ENCODE results near the gene TBC1D10B.
"Not testable (repeated sequence)": the region's sequence is repeated elsewhere in the genome, so short reads cannot be mapped to it uniquely, and the experiment has no call there.

The TBC1D10B gene

DNA sequence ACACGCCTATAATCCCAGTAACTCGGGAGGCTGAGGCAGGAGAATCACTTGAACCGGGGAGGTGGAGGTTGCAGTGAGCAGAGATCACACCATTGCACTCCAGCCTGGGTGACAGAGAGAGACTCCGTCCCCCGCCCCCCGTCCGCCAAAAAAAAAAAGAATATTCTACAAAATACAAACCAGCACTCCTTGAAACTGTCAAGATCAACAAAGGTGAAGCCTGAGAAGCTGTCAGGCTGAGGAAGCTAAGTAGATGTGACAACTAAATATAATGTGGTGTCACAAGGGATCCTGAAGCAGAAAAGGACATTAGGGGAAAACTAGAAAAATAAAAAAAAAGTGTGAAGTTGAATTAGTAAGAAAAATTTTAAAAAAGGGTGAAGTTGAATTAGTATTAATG lies 21.4 kb downstream of the TBC1D10B start:
- H3K27me3 ChIP-seq (ENCODE audit: low read depth, low read length), result no peaks in the 10 kb centered on the region
- no peak overlapping the region for H3K4me2 ChIP-seq (ENCODE audit: low read length)
- H2AFZ ChIP-seq (ENCODE audit: low read depth, low read length), result no peak overlapping the region
- H3K4me1 ChIP-seq (ENCODE audit: low read length), result peaks cover 12% of the 10 kb centered on the region
- no peak overlapping the region for H3K27ac ChIP-seq (ENCODE audit: low read length)
- TF ChIP-seq EZH2phosphoT487 (IDR thresholded peaks at IDR 0.05; ENCODE audit: low read depth), result no peak
- TF ChIP-seq, protein P1, sequence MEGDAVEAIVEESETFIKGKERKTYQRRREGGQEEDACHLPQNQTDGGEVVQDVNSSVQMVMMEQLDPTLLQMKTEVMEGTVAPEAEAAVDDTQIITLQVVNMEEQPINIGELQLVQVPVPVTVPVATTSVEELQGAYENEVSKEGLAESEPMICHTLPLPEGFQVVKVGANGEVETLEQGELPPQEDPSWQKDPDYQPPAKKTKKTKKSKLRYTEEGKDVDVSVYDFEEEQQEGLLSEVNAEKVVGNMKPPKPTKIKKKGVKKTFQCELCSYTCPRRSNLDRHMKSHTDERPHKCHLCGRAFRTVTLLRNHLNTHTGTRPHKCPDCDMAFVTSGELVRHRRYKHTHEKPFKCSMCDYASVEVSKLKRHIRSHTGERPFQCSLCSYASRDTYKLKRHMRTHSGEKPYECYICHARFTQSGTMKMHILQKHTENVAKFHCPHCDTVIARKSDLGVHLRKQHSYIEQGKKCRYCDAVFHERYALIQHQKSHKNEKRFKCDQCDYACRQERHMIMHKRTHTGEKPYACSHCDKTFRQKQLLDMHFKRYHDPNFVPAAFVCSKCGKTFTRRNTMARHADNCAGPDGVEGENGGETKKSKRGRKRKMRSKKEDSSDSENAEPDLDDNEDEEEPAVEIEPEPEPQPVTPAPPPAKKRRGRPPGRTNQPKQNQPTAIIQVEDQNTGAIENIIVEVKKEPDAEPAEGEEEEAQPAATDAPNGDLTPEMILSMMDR (IDR thresholded peaks at IDR 0.05; ENCODE audit: low read depth, low read length), result no peak
- H3K9me3 ChIP-seq (ENCODE audit: insufficient read depth, low read length), result no peaks in the 10 kb centered on the region
- H3K4me3 ChIP-seq (ENCODE audit: low read length), result no peak overlapping the region
- no peak overlapping the region for H3K9ac ChIP-seq (ENCODE audit: low read length)
- no peaks in the 10 kb centered on the region for H4K20me1 ChIP-seq (ENCODE audit: insufficient read depth, low read length)
- peaks cover 5% of the 10 kb centered on the region for H3K79me2 ChIP-seq (ENCODE audit: low read length)
- peaks cover 26% of the 10 kb centered on the region for H3K36me3 ChIP-seq (replicated peaks; ENCODE audit: low read depth, low read length)

DNA sequence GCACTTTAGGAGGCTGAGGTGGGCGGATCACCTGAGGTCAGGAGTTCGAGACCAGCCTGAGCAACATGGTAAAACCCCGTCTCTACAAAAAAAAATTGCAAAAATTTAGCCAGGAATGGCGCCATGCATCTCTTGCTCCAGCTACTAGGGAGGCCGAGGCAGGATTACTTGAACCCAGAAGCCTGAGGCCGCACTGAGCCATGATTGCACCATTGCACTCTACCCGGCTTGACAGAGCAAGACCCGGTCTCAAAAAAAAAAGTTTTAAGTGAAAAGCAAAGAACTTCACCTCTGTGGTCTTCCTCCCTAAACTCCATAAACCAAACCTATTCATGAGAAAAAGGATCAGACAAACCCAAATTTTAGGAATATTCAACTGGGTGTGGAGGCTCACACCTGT lies 22.2 kb downstream of the TBC1D10B start:
- Histone ChIP-seq H3K9me3 (ENCODE audit: insufficient read depth, low read length) (no peaks in the 10 kb centered on the region), H3K27ac (ENCODE audit: low read length) (no peak overlapping the region), H3K4me3 (ENCODE audit: low read length) (no peak overlapping the region), H3K4me1 (ENCODE audit: low read length) (peaks cover 10% of the 10 kb centered on the region), H3K36me3 (replicated peaks; ENCODE audit: low read depth, low read length) (peaks cover 26% of the 10 kb centered on the region), H3K27me3 (ENCODE audit: low read depth, low read length) (no peaks in the 10 kb centered on the region), H3K79me2 (ENCODE audit: low read length) (no peaks in the 10 kb centered on the region), H3K4me2 (ENCODE audit: low read length) (no peak overlapping the region), H2AFZ (ENCODE audit: low read depth, low read length) (no peak overlapping the region), H4K20me1 (ENCODE audit: insufficient read depth, low read length) (no peaks in the 10 kb centered on the region), H3K9ac (ENCODE audit: low read length) (no peak overlapping the region)
- TF ChIP-seq, protein P1 (IDR thresholded peaks at IDR 0.05; ENCODE audit: low read depth, low read length), result no peak
- TF ChIP-seq EZH2phosphoT487 (IDR thresholded peaks at IDR 0.05; ENCODE audit: low read depth), result no peak

DNA sequence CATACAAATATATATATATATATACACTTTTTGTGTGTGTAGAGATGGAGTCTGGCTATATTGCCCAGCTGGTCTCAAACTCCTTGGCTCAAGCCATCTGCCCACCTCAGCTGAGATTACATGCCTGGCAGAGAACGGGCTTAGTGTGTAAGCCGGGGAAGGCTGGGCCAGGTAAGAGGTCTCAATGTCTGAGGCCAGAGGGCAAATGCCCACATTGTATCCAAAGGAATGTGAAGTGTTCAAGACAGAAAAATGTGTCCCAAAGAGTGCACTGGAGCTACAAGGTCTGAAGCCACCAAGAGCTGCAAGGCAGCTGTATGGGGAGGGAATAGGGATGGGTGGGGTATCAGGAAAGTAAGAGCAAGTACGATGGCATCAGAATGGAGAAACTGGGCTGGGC lies 24.0 kb downstream of the TBC1D10B start:
- no peaks in the 10 kb centered on the region for H3K79me2 ChIP-seq (ENCODE audit: low read length)
- H2AFZ ChIP-seq (ENCODE audit: low read depth, low read length), result no peak overlapping the region
- no peak overlapping the region for H3K9ac ChIP-seq (ENCODE audit: low read length)
- no peaks in the 10 kb centered on the region for H4K20me1 ChIP-seq (ENCODE audit: insufficient read depth, low read length)
- H3K36me3 ChIP-seq (replicated peaks; ENCODE audit: low read depth, low read length), result peaks cover 9% of the 10 kb centered on the region
- H3K27me3 ChIP-seq (ENCODE audit: low read depth, low read length), result no peaks in the 10 kb centered on the region
- no peaks in the 10 kb centered on the region for H3K9me3 ChIP-seq (ENCODE audit: insufficient read depth, low read length)
- no peak overlapping the region for H3K4me3 ChIP-seq (ENCODE audit: low read length)
- TF ChIP-seq, protein P1 (IDR thresholded peaks at IDR 0.05; ENCODE audit: low read depth, low read length), result no peak
- TF ChIP-seq EZH2phosphoT487 (IDR thresholded peaks at IDR 0.05; ENCODE audit: low read depth), result no peak
- no peak overlapping the region for H3K27ac ChIP-seq (ENCODE audit: low read length)
- peaks cover 10% of the 10 kb centered on the region for H3K4me1 ChIP-seq (ENCODE audit: low read length)
- no peak overlapping the region for H3K4me2 ChIP-seq (ENCODE audit: low read length)

DNA sequence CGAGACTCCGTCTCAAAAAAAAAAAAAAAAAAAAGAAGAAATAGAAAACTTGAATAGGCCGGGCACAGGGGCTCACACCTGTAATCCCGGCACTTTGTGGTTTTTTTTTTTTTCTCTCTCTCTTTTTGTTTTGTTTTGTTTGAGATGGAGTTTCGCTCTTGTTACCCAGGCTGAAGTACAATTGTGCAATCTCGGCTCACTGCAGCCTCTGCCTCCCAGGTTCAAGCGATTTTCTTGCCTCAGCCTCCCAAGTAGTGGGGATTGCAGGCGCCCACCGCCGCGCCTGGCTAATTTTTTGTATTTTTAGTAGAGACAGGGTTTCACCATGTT lies 26.8 kb downstream of the TBC1D10B start:
- H3K27me3 ChIP-seq (ENCODE audit: low read depth, low read length); H3K9me3 ChIP-seq (ENCODE audit: insufficient read depth, low read length); H3K4me3 ChIP-seq (ENCODE audit: low read length); H3K36me3 ChIP-seq (replicated peaks; ENCODE audit: low read depth, low read length); H3K4me1 ChIP-seq (ENCODE audit: low read length); H3K4me2 ChIP-seq (ENCODE audit: low read length); H3K9ac ChIP-seq (ENCODE audit: low read length); H3K79me2 ChIP-seq (ENCODE audit: low read length); H2AFZ ChIP-seq (ENCODE audit: low read depth, low read length); H3K27ac ChIP-seq (ENCODE audit: low read length); H4K20me1 ChIP-seq (ENCODE audit: insufficient read depth, low read length): not testable (repeated sequence)

Data from OCI-LY3 (cell line).